Endothelial cell of umbilical vein (primary cell): Measurements from ENCODE around the gene CCDC92B. TPM values are rescaled to one million over a fixed set of nuclear protein-coding genes. Genes with fewer than 3 reads are reported as not detected.

Experiments
- BruUV-seq: library from RNA; stranded (reverse); fragments of 400-500 nt; replicated peaks from 2 replicates; lab custom pipeline; 2021; lab: Mats Ljungman, UMichigan
- CTCF ChIA-PET: fragments of 300-600, 350-600 bp; sonication (Branson Sonifier 250); formaldehyde crosslinking; loops from one replicate; lab custom pipeline; 2021; ENCODE audit warnings: antibody characterized with exemption, inconsistent platforms; lab: Charles Lee
- POLR2A ChIA-PET: fragments of 300-600, 350-600 bp; sonication (Branson Sonifier 250); formaldehyde crosslinking; loops from one replicate; lab custom pipeline; 2021; ENCODE audit warnings: antibody characterized with exemption, inconsistent platforms; lab: Charles Lee
- DNase-seq: peaks from one replicate; pipeline ENCODE4 v3.0.0-alpha.2; 2011; ENCODE audit warnings: low read depth, low spot score
- FAIRE-seq: peaks from 2 replicates; lab custom pipeline; 2011; peaks lifted over from hg19 to GRCh38; lab: Jason Lieb, UNC
- H2AFZ ChIP-seq: 2 replicates; pipeline ENCODE4 v1.6.0; 2012; ENCODE audit warnings: low read depth, low read length, control low read depth, inconsistent platforms
- H3K27ac ChIP-seq: 2 replicates; pipeline ENCODE4 v1.5.1; 2011; ENCODE audit warnings: low read depth, mild to moderate bottlenecking, control low read depth, low read length, moderate library complexity; ENCODE audit not compliant: insufficient read depth
- H3K27me3 ChIP-seq, 2 experiments: 2 replicates each; pipeline versions ENCODE4 v1.6.0 to v1.6.1; 2011; ENCODE audit warnings: low read length in 2 of 2, mixed read lengths in 1 of 2; ENCODE audit not compliant: control insufficient read depth in 2 of 2, insufficient read depth in 2 of 2
- H3K36me3 ChIP-seq, 2 experiments: 2 replicates in 1 of 2; 3 replicates in 1 of 2; pipeline ENCODE4 v1.5.1; 2011; ENCODE audit warnings: low read length in 2 of 2, mild to moderate bottlenecking in 1 of 2, moderate library complexity in 1 of 2; ENCODE audit not compliant: control insufficient read depth in 2 of 2, insufficient read depth in 2 of 2; ENCODE audit errors: extremely low read depth in 1 of 2
- H3K4me1 ChIP-seq: 3 replicates; pipeline ENCODE4 v1.5.1; 2011; ENCODE audit warnings: mild to moderate bottlenecking, low read length; ENCODE audit not compliant: control insufficient read depth, insufficient read depth; ENCODE audit errors: extremely low read depth
- H3K4me2 ChIP-seq: 2 replicates; pipeline ENCODE4 v1.6.1; 2011; ENCODE audit warnings: low read length, control low read depth, mixed read lengths; ENCODE audit not compliant: insufficient read depth
- H3K4me3 ChIP-seq, 3 experiments: fragments of 200-600 bp in 1 of 3; sonication (generic), shearing (Covaris generic) in 1 of 3; replicated peaks in 1 of 3; 2 replicates each; pipeline ENCODE4 v1.5.1; 2011 to 2016; ENCODE audit warnings: control low read depth in 3 of 3, low read length in 3 of 3, mild to moderate bottlenecking in 2 of 3, inconsistent platforms in 1 of 3, low read depth in 1 of 3, moderate library complexity in 1 of 3; ENCODE audit not compliant: insufficient read depth in 1 of 3
- H3K79me2 ChIP-seq: 2 replicates; pipeline ENCODE4 v1.6.0; 2012; ENCODE audit warnings: low read length, inconsistent platforms; ENCODE audit not compliant: control insufficient read depth, insufficient read depth
- H3K9ac ChIP-seq: replicated peaks from 2 replicates; pipeline ENCODE3; 2011; ENCODE audit warnings: low read length, control low read depth; ENCODE audit not compliant: insufficient read depth; ENCODE audit errors: extremely low read depth
- H3K9me1 ChIP-seq: replicated peaks from 3 replicates; pipeline ENCODE4 v1.6.0; 2011; ENCODE audit warnings: mild to moderate bottlenecking, low read length; ENCODE audit not compliant: control insufficient read depth, insufficient read depth; ENCODE audit errors: extremely low read depth
- H3K9me3 ChIP-seq: replicated peaks from 2 replicates; pipeline ENCODE4 v1.5.1; 2012; ENCODE audit warnings: low read length, inconsistent platforms; ENCODE audit not compliant: control insufficient read depth, insufficient read depth
- H4K20me1 ChIP-seq: replicated peaks from 2 replicates; pipeline ENCODE3; 2011; ENCODE audit warnings: mild to moderate bottlenecking, low read length; ENCODE audit not compliant: control insufficient read depth, insufficient read depth; ENCODE audit errors: extremely low read depth
- CTCF ChIP-seq, 2 donors: IDR thresholded peaks; 1 replicate in 1 of 2; 2 replicates in 1 of 2; pipeline ENCODE4 v1.5.1; 2011; ENCODE audit warnings: low read length in 2 of 2, mild to moderate bottlenecking in 2 of 2, moderate library complexity in 2 of 2, control low read depth in 1 of 2, inconsistent platforms in 1 of 2, low read depth in 1 of 2; ENCODE audit not compliant: insufficient read depth in 1 of 2; ENCODE audit errors: extremely low read depth in 1 of 2
- EZH2 ChIP-seq: IDR thresholded peaks from 2 replicates; pipeline ENCODE4 v1.6.1; 2012; ENCODE audit warnings: borderline replicate concordance, low read depth, mild to moderate bottlenecking, moderate library complexity, low read length, inconsistent platforms; ENCODE audit not compliant: severe bottlenecking
- FOS ChIP-seq: IDR thresholded peaks from 2 replicates; pipeline ENCODE4 v1.6.1; 2011; ENCODE audit warnings: mild to moderate bottlenecking, low read length, moderate library complexity, borderline replicate concordance; ENCODE audit not compliant: insufficient read depth
- GATA2 ChIP-seq: IDR thresholded peaks from 2 replicates; pipeline ENCODE4 v1.7.0; 2011; ENCODE audit warnings: low read depth, mild to moderate bottlenecking, moderate library complexity, mixed read lengths, low read length; ENCODE audit not compliant: insufficient read length, insufficient read depth
- JUN ChIP-seq: IDR thresholded peaks from 2 replicates; pipeline ENCODE4 v1.6.1; 2011; ENCODE audit warnings: borderline replicate concordance, low read depth; ENCODE audit not compliant: insufficient read length, insufficient read depth
- MAX ChIP-seq: IDR thresholded peaks from 2 replicates; pipeline ENCODE4 v1.6.1; 2011; ENCODE audit not compliant: insufficient read depth, insufficient read length
- MYC ChIP-seq: IDR thresholded peaks from one replicate; pipeline ENCODE4 v1.6.1; 2011; ENCODE audit warnings: mild to moderate bottlenecking, low read depth, low read length
- POLR2A ChIP-seq: IDR thresholded peaks from 2 replicates; pipeline ENCODE4 v1.6.1; 2012; ENCODE audit warnings: low read depth, mild to moderate bottlenecking, control low read depth, low read length
- POLR2AphosphoS5 ChIP-seq: IDR thresholded peaks from 2 replicates; pipeline ENCODE4 v1.6.1; 2012; ENCODE audit warnings: low read depth, mild to moderate bottlenecking, control low read depth, low read length, moderate library complexity; ENCODE audit not compliant: insufficient read depth
- dilution Hi-C: fragments of 300-500 bp; cut with MboI; formaldehyde crosslinking; loops from one replicate; pipeline ENCODE4 v1.15.0; 2019; ENCODE audit warnings: low sequenced_read_pairs; ENCODE audit not compliant: extremely low pct_ligation_motif_present
- intact Hi-C: fragments of 100-400 bp; cut with micrococcal nuclease; formaldehyde crosslinking; loops from one replicate; pipeline ENCODE4 v1.10.0; 2022
- polyA plus RNA-seq, 4 experiments: library from polyadenylated mRNA; depleted of rRNA in 3 of 4; stranded (reverse) in 3 of 4; unstranded in 1 of 4; fragments of >200 nt; gene quantifications; 2 replicates each; pipeline versions ENCODE4 v1.2.1 to v1.2.3, GENCODE V29; 2011 to 2012; ENCODE audit warnings: missing spikeins in 1 of 4
- total RNA-seq: library from RNA; stranded (reverse); gene quantifications from 2 replicates; pipeline ENCODE4 v1.2.3, GENCODE V29; 2021

Gene CCDC92B
- total and polyA plus RNA-seq, 2 donors (not counting 3 experiments of a cell fraction or from before 2014, with no cell fraction given), result not detected

GRCh38 chr17:2735896-2736295, 13.6 kb downstream of the CCDC92B start:
- H3K27me3 ChIP-seq, result no peaks in the 10 kb centered on the region
- H3K9me1 ChIP-seq, result no peaks in the 10 kb centered on the region
- H3K4me3 ChIP-seq, result no peak overlapping the region
- no peaks in the 10 kb centered on the region for H3K4me1 ChIP-seq
- TF ChIP-seq EZH2 (no peak), MAX (no peak), POLR2A (no peak), GATA2 (no peak), POLR2AphosphoS5 (no peak), CTCF (IDR thresholded peaks at IDR 0.05; ENCODE audit: extremely low read depth in 1 of 2, insufficient read depth in 1 of 2, low read depth in 1 of 2, low read length in 2 of 2) (no peak), MYC (no peak), JUN (no peak), FOS (no peak)
- dilution Hi-C loops (no loop called here), intact Hi-C loops (no loop called here)
- ChIA-PET POLR2A (no interaction called here), CTCF (no interaction called here)
- H3K27ac ChIP-seq, result no peak overlapping the region
- no peaks in the 10 kb centered on the region for H3K79me2 ChIP-seq
- H3K36me3 ChIP-seq, result no peaks in the 10 kb centered on the region
- H3K9me3 ChIP-seq, result no peaks in the 10 kb centered on the region
- no TSS peak for BruUV-seq
- H2AFZ ChIP-seq, result no peak overlapping the region
- no peak for DNase-seq
- no peak overlapping the region for H3K4me2 ChIP-seq
- H3K9ac ChIP-seq, result no peak overlapping the region
- no peak for FAIRE-seq
- no peaks in the 10 kb centered on the region for H4K20me1 ChIP-seq
